Measurements from ENCODE around the gene MYO1D.
"Not testable (repeated sequence)": the region's sequence is repeated elsewhere in the genome, so short reads cannot be mapped to it uniquely, and the experiment has no call there.

The MYO1D gene

DNA sequence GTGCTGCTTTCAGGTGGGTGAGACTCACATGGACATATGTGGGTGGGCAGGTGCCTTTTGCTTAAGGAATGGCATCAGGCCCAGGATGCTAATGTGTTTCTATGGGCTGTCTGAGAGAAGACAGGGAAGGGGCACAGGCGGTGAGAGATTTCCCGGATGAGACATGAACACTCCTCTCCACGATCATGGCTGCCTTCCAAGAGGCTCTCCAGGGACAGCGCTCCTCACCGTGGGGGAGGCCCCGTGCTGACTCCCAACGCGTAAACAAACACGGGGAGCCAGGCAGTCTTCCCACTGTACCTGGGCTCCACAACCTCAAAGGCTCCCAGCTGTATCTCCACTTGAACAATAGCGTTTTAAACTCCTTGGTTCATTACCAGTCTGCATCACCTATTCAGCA lies 347.3 kb downstream of the MYO1D start:
- H3K9me3 Mint-ChIP-seq = no peaks in the 10 kb centered on the region
- no peaks in the 10 kb centered on the region for H3K27me3 Mint-ChIP-seq
- no peak overlapping the region for H3K4me3 Mint-ChIP-seq
- no peak overlapping the region for H3K27ac Mint-ChIP-seq
- H3K36me3 Mint-ChIP-seq = peaks cover 2% of the 10 kb centered on the region
- ATAC-seq (ENCODE audit: low read depth) = no peak
- peaks cover 21% of the 10 kb centered on the region for H3K4me1 Mint-ChIP-seq
- DNase-seq (ENCODE audit: low spot score in 2 of 2) = no peak

DNA sequence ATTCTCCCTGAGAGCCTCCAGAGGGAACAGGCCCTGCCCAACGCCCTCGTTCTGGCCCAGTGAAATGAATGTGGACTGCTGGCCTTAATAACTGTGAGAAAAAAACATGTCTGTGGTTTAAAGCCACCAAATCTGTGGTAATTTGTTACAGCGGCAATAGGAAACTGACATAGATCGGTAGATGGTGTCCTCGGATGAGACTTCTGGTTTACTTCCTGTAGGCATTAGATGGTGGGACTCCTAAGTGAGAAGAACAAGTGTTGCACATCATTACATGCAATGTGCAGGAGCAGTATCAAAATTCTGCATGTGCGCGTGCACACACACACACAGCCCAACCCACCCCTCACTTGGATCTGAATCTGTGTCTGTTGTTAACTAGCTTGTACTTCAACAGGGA lies 348.1 kb downstream of the MYO1D start:
- ATAC-seq (ENCODE audit: low read depth) = no peak
- Mint-ChIP-seq H3K27me3 (no peaks in the 10 kb centered on the region), H3K4me1 (peaks cover 26% of the 10 kb centered on the region), H3K36me3 (peaks cover 2% of the 10 kb centered on the region), H3K27ac (no peak overlapping the region), H3K4me3 (no peak overlapping the region), H3K9me3 (no peaks in the 10 kb centered on the region)
- no peak for DNase-seq (ENCODE audit: low spot score in 2 of 2)

DNA sequence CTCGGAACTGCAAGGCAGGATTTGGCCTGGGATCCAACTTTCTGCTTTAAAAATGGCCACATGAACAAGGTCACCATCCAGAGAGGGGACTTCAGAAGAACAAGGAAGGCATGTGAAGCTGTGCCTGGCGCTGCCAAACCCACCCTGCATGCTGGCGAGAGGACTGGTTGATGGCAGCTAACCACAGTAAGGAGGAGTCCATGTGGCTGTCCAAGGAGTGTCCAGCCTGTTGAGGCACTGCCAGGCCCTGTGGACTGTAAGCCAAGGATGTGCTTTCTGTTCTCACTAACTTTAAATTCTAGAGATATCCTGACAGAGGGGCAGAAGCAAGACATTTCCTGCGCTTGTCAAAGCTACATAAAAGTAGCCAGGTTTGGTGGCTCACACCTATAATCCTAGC lies 349.8 kb downstream of the MYO1D start:
- H3K27ac Mint-ChIP-seq = no peak overlapping the region
- no peaks in the 10 kb centered on the region for H3K36me3 Mint-ChIP-seq
- H3K4me1 Mint-ChIP-seq = peaks cover 36% of the 10 kb centered on the region
- no peak overlapping the region for H3K4me3 Mint-ChIP-seq
- DNase-seq (ENCODE audit: low spot score in 2 of 2) = no peak
- H3K9me3 Mint-ChIP-seq = no peaks in the 10 kb centered on the region
- ATAC-seq (ENCODE audit: low read depth) = no peak
- H3K27me3 Mint-ChIP-seq = no peaks in the 10 kb centered on the region

DNA sequence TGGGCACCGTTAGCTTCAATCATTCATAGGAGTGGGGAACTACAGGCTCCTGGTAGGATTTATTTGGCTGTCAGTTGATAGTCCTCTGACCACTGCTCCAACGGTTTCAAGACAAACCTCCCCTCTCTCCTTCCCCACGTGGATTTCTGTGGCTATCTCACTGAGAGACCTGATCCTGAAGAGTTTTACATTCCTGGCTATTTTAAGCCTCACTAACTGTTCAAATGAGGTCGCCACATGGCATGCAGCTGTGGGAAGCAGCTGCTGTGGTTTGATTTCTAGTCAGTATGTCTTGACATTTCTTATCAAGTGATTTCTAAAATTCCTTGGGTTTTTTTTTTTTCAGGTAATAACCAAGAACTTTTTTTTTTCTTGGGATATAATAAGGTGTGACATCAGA lies 351.8 kb downstream of the MYO1D start:
- Mint-ChIP-seq H3K4me1 (peaks cover 47% of the 10 kb centered on the region), H3K4me3 (peak overlapping the region; percentile 9), H3K27me3 (no peaks in the 10 kb centered on the region), H3K36me3 (no peaks in the 10 kb centered on the region), H3K9me3 (no peaks in the 10 kb centered on the region), H3K27ac (peak overlapping the region; percentile 37)
- DNase-seq (ENCODE audit: low spot score in 2 of 2) = no peak
- ATAC-seq (ENCODE audit: low read depth) = no peak

DNA sequence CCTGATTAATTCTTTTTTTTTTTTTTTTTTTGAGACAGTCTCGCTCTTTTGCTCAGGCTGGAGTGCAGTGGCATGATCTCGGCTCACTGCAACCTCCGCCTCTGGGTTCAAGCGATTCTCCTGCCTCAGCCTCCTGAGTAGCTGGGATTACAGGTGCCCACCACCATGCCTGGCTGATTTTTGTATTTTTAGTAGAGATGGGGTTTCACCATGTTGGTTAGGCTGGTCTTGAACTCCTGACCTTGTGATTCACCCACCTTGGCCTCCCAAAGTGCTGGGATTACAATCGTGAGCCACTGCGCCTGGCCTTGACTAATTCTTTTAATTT lies 352.4 kb downstream of the MYO1D start:
- not testable (repeated sequence) for ATAC-seq (ENCODE audit: low read depth); H3K9me3 Mint-ChIP-seq; H3K27me3 Mint-ChIP-seq; DNase-seq (ENCODE audit: low spot score in 2 of 2); H3K4me3 Mint-ChIP-seq; H3K36me3 Mint-ChIP-seq
- Mint-ChIP-seq H3K4me1 (peaks cover 52% of the 10 kb centered on the region), H3K27ac (peak overlapping the region; percentile 90)

DNA sequence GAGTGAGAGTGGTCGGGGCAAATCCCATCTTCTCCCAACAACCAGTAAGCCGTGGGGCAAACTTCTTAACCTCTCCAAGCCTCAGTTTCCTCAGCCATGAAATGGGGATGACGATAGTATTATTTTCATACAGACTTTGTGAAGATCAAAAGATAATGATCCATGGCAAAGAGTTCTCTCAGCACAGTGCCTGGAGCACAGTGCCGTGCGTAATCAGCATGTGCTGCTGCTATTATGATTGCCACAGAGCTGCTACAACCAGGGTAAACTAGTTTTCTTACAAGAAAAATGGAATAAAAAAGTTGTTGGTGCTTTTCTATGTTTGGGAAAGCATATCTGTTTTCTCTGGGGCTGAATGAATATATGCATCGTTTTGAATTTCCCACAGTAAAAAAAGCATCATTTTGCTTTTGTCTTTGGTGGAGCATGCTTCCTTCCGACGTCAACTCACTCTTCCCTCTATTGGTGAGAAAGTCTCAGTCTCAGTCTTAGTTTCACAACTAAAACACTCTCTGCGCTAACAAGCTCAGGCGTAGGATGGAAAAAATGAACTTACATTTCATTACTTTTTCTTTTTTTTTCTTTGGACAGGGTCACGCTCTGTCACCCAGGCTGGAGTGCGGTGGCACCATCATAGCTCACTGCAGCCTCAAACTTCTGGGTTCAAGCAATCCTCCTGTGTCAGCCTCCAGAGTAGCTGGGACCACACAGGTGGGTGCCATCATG lies 352.9 kb downstream of the MYO1D start:
- ATAC-seq (ENCODE audit: low read depth) = peak; percentile 57
- peak overlapping the region; percentile 90 for H3K27ac Mint-ChIP-seq

DNA sequence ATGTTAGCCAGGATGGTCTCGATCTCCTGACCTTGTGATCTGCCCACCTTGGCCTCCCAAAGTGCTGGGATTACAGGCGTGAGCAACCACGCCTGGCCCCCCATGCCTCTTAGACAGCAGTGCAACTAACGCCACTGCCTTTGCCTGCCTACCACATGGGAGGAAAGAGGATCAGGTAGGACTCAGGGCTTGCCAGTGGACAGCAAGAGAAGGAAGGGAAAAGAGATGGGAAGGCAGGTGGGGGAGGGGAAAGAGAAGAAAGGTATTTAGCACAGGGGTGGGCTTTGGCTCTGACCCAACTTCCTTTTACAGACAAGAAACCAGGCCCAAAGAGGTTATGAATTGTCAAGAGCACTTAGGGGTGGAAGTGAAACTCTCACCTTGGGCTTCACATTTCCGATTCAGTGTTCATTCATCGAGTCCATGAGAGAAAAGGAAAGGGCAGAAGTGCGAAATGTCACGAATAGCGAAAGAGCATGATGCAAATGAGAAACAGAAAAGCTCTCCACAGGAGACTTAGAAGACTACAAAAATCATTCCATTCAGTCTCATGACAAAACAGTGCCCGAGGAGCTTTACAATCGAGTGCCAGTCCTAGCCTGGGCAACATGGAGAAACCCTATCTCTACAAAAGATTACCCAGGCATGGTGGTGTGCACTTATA lies 353.8 kb downstream of the MYO1D start:
- Mint-ChIP-seq H3K4me1 (peaks cover 50% of the 10 kb centered on the region), H3K27ac (peak overlapping the region; percentile 90), H3K9me3 (no peaks in the 10 kb centered on the region), H3K27me3 (no peaks in the 10 kb centered on the region), H3K36me3 (no peaks in the 10 kb centered on the region), H3K4me3 (peak overlapping the region; percentile 33)
- ATAC-seq (ENCODE audit: low read depth) (peak; percentile 78), DNase-seq (ENCODE audit: low spot score in 2 of 2) (peak; percentile 49 to 65)

More for the DNA sequence above, 352.9 kb downstream of the MYO1D start:
- peak in 1 of 2 donors; percentile 46 for DNase-seq (ENCODE audit: low spot score in 2 of 2)
- Mint-ChIP-seq H3K9me3 (no peaks in the 10 kb centered on the region), H3K36me3 (no peaks in the 10 kb centered on the region), H3K27me3 (no peaks in the 10 kb centered on the region), H3K4me3 (peak overlapping the region; percentile 59), H3K4me1 (peaks cover 52% of the 10 kb centered on the region)

DNA sequence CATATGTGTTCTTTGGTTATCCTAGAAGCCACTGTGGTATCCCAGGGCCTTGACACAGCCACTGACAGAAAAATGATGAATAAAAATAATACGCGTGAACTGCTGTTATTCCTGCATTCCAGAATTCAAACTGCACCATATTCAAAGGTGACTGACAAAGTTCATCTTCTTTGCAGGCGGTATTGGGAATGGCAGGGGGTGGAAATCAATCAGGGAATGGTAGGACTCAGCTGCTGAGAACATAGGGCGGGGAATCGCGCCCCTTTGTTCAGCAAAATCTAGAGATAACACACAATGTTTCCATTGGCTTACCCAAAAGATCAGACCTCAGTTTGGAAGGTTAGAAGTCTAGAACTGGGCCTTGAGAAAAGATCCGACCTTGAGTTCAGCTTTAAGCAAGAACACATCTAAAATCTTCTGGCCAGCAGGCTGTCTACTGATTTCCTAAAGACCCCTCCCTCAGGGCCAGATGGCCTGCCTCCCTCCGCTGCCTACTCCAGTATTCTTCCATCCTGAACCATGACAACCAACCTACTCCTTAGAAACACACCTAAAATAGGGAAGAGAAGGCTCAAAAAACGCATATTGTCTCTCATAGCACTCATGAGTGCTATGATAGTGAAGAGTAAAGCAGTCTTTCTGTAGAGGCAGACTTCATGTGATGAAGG lies 356.1 kb downstream of the MYO1D start:
- no peaks in the 10 kb centered on the region for H3K27me3 Mint-ChIP-seq
- H3K9me3 Mint-ChIP-seq = no peaks in the 10 kb centered on the region
- peaks cover 58% of the 10 kb centered on the region for H3K4me1 Mint-ChIP-seq
- peak overlapping the region; percentile 92 for H3K27ac Mint-ChIP-seq
- DNase-seq (ENCODE audit: low spot score in 2 of 2) (no peak), ATAC-seq (ENCODE audit: low read depth) (no peak)
- H3K4me3 Mint-ChIP-seq = peak overlapping the region; percentile 79
- no peaks in the 10 kb centered on the region for H3K36me3 Mint-ChIP-seq

DNA sequence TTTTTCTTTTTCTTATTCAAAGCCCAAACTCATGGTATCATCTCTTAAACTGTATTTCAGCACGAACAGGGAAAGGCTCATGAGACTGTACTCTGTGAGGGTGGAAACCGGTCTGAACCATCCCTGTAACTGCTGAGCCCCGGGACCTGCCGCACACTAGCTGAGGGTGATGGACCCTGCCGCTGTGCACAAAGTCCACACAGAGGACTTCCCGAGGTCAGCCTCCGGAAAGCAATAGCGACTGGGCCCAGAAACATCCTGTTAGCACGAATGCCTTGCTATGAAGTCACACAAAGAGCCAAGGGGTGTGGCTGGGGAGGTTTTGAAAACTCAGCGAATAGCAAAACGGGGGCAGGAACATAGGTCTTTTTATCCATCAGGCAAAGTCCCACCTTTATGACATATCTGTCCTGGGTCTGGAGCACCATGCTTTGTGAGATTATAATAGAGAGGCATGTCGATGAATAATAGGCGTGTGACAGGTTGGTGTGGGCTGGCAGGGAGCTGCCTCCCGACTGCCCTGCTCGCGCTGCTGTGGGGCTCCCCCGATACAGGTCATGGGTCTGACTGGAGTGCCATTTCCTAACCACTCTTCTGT lies 356.7 kb downstream of the MYO1D start:
- Mint-ChIP-seq H3K27me3 (no peaks in the 10 kb centered on the region), H3K4me1 (peaks cover 61% of the 10 kb centered on the region), H3K27ac (peak overlapping the region; percentile 92), H3K36me3 (no peaks in the 10 kb centered on the region), H3K4me3 (peak overlapping the region; percentile 79), H3K9me3 (no peaks in the 10 kb centered on the region)
- DNase-seq (ENCODE audit: low spot score in 2 of 2) = no peak
- no peak for ATAC-seq (ENCODE audit: low read depth)

DNA sequence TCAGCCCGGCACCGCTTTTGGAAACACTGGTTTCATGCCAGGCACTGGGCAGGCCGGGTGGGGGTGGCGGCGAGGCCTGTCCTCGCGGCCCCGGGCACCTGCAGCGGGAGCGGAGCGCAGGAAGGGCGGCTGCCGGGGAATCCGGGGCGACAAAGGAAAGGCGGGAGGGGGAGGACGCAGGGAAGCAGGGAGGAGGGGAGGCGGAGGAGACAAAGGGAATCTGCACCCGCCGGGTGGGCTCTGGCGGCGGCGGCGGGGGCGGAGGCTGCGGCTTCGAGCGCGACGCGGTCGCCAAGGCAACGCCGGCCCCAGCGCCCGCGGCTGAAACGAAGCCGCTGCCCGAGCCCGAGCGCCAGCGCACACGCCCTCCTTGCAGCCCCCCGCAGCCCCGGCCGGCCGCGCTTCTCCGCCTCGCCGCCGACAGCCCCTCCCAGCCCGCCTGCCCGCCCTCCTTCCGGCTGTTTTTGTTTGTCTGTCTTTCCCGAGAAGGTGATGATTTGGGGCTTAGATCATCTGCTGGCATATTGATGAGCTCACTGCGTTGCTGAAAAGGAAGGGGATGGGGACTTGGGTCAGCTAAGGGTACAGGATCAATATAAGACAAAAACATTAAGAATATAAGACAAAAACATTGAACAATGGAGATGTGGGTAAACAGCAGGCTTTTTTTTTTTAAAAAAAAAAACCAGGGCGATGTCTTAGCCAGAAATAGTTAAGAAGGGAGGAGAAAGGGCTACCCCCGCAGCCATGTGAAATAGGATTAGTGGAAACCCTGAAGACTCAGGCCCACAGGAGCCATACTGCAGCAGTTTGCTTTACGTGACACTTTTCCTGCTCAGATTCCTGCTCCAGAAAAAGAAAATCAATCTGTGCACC lies 357.5 kb downstream of the MYO1D start:
- H3K4me3 Mint-ChIP-seq = peak overlapping the region; percentile 79
- DNase-seq (ENCODE audit: low spot score in 2 of 2) (no peak), ATAC-seq (ENCODE audit: low read depth) (no peak)
- no peaks in the 10 kb centered on the region for H3K36me3 Mint-ChIP-seq
- no peaks in the 10 kb centered on the region for H3K9me3 Mint-ChIP-seq
- H3K27me3 Mint-ChIP-seq = no peaks in the 10 kb centered on the region
- H3K4me1 Mint-ChIP-seq = peaks cover 56% of the 10 kb centered on the region
- H3K27ac Mint-ChIP-seq = peak overlapping the region; percentile 92

DNA sequence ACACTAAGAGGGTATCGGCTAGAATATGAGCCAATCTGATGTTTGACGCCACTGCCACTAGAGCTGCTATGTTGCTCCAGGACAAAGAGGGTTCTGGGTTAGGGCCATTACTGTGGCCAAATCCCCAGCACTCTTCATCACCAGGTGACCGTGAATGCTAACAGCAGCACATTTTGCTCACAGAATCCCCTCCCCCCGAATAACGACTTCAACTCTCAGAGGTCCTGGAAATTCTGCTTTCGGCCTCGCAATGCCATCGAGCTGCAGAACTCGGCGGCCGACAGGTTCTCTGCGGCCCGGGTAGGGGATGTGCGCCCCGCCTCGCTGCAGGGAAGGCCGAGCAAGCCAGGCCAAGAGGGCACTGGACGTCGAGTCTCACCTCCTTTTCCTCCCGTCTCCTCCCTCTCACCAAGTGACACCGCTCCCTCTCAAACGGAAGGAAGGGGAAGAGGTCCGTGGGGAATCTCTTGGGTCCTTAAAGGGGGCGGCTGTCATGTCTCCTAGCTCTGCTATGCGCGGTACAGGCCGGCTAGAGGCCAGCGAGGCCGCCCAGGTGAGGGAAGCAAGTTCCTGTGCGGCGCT lies 358.2 kb downstream of the MYO1D start:
- peak overlapping the region; percentile 92 for H3K27ac Mint-ChIP-seq

DNA sequence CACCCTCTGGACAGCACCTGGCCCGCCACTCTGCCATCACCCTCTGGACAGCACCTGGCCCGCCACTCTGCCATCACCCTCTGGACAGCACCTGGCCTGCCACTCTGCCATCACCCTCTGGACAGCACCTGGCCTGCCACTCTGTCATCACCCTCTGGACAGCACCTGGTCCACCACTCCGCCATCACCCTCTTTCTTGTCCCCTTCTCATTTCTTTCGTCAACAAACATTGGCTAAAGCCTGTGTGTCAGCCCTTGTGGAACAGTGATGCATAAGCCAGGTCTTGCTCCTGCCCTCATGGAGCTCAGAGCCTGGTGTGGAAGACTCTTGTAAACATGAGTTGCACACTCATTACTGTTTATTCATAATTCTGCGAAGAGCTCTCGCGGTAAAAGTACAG lies 358.9 kb downstream of the MYO1D start:
- H3K4me1 Mint-ChIP-seq = peaks cover 47% of the 10 kb centered on the region
- no peak overlapping the region for H3K4me3 Mint-ChIP-seq
- peak overlapping the region; percentile 39 for H3K27ac Mint-ChIP-seq
- no peaks in the 10 kb centered on the region for H3K36me3 Mint-ChIP-seq
- DNase-seq (ENCODE audit: low spot score in 2 of 2) = no peak
- H3K27me3 Mint-ChIP-seq = no peaks in the 10 kb centered on the region
- H3K9me3 Mint-ChIP-seq = no peaks in the 10 kb centered on the region
- ATAC-seq (ENCODE audit: low read depth) = no peak

More for the DNA sequence above, 358.2 kb downstream of the MYO1D start:
- ATAC-seq (ENCODE audit: low read depth) (no peak), DNase-seq (ENCODE audit: low spot score in 2 of 2) (no peak)
- Mint-ChIP-seq H3K36me3 (no peaks in the 10 kb centered on the region), H3K4me1 (peaks cover 51% of the 10 kb centered on the region), H3K9me3 (no peaks in the 10 kb centered on the region), H3K27me3 (no peaks in the 10 kb centered on the region), H3K4me3 (peak overlapping the region; percentile 79)

DNA sequence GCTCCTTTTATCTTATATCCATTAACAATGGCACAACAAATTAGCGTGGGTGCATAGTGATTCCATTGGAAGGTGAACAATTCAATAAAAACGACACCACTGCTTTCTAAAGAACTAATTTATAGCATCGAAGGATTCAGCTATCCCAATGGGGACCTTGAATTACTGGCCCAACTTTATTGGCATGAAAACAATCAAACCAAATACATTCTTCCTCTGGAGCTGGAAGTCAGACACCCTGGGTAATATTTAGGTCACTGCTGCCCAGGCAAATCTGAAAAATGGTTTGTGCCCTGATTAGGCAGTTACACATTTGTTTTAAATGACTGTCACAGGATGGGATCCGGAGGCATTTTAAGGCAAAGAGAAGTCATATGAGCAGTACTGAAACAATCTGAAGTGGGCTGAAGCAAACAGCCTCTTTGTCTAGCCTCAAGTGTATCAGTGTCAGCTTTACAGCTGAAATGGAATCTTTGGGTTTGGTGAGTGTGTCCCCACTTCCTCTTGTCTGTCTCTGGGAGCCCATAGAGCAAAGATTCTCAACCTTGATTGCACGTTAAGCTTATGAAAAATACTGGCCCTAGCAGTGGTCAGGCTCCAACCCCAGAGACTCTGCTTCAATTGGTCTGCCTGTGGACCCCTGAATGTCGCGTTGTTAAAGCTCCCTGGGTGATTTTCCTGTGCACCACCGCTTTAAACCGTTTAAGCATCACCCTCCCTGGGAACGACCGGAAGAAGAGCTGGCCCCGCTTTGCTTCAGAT lies 359.8 kb downstream of the MYO1D start:
- Mint-ChIP-seq H3K4me1 (peaks cover 41% of the 10 kb centered on the region), H3K9me3 (no peaks in the 10 kb centered on the region), H3K36me3 (no peaks in the 10 kb centered on the region), H3K27ac (peak overlapping the region; percentile 55), H3K4me3 (peak overlapping the region; percentile 54), H3K27me3 (no peaks in the 10 kb centered on the region)
- DNase-seq (ENCODE audit: low spot score in 2 of 2) = no peak
- peak; percentile 38 for ATAC-seq (ENCODE audit: low read depth)
